Body of pancreas (tissue), 4 donors: ENCODE measurements around the gene VAV1. TPM values are rescaled to one million over a fixed set of nuclear protein-coding genes. Genes with fewer than 3 reads are reported as not detected.
"Not testable (repeated sequence)": the region's sequence is repeated elsewhere in the genome, so short reads cannot be mapped to it uniquely, and the experiment has no call there.

Experiments used
- ATAC-seq: fragments of 150-250 bp; one replicate; pipeline ENCODE4 v1.9.1; 2016
- DNase-seq, 4 donors: peaks; one replicate each; pipeline ENCODE4 v3.0.0-alpha.2; 2019
- H3K27ac ChIP-seq, 4 donors: fragments of 200-600 bp; sonication (generic); 1 replicate in 3 of 4; 2 replicates in 1 of 4; pipeline versions ENCODE4 v1.5.1 to v1.6.1; 2016 to 2019; ENCODE audit warnings: mild to moderate bottlenecking in 1 of 4, mixed read lengths in 1 of 4, moderate library complexity in 1 of 4
- H3K27me3 ChIP-seq, 2 donors: fragments of 200-600 bp; sonication (generic); one replicate each; pipeline ENCODE4 v1.6.0; 2016; ENCODE audit warnings: mild to moderate bottlenecking in 1 of 2
- H3K36me3 ChIP-seq, 2 donors: fragments of 200-600 bp; sonication (generic); replicated peaks in 1 of 2; 2 replicates each; pipeline ENCODE4 v1.5.1; 2016; ENCODE audit warnings: low read depth in 2 of 2; ENCODE audit not compliant: insufficient read depth in 1 of 2
- H3K4me1 ChIP-seq: fragments of 200-600 bp; sonication (generic); one replicate; pipeline ENCODE4 v1.6.0; 2016
- H3K4me3 ChIP-seq, 2 donors: fragments of 200-600 bp; sonication (generic); 1 replicate in 1 of 2; 2 replicates in 1 of 2; pipeline ENCODE4 v1.5.1; 2016 to 2019
- H3K9me3 ChIP-seq, 3 donors: fragments of 200-600 bp; sonication (generic); 1 replicate in 2 of 3; 2 replicates in 1 of 3; pipeline ENCODE4 v1.5.1; 2016
- POLR2A ChIP-seq, 3 donors: fragments of 450-650 bp; IDR thresholded peaks; one replicate each; pipeline ENCODE4 v1.6.1; 2016; ENCODE audit warnings: antibody characterized with exemption in 3 of 3, mild to moderate bottlenecking in 2 of 3
- WGBS, 2 donors: methylation state at CpG; one replicate each; pipeline ENCODE4 v1.1.5; 2017; 5-methylcytosine and 5-hydroxymethylcytosine counted together
- intact Hi-C: fragments of 100-400 bp; cut with DNase I; formaldehyde crosslinking; loops from one replicate; pipeline ENCODE4 v1.15.1; 2023
- total RNA-seq, 2 donors: library from RNA; depleted of rRNA; stranded (reverse); fragments of >200 nt; gene quantifications; one replicate each; pipeline ENCODE4 v1.1.0, GENCODE V29; 2016
- TF ChIP-seq, protein P1 (sequence below), 7 experiments: fragments of 450-650 bp in 4 of 7; fragments of 200-600 bp in 3 of 7; sonication (generic) in 3 of 7; IDR thresholded peaks; one replicate each; pipeline ENCODE4 v1.5.1; 2016 to 2019; ENCODE audit warnings: antibody characterized with exemption in 7 of 7

The VAV1 gene
- total RNA-seq, 2 donors from 2014 or later = 1.3 to 5.6 TPM

GRCh38 chr19:6828698-6829633 lies 56.5 kb downstream of the VAV1 start:
- Histone ChIP-seq H3K4me1 (no peaks in the 10 kb centered on the region), H3K9me3 (no peaks in the 10 kb centered on the region), H3K27me3 (no peaks in the 10 kb centered on the region), H3K36me3 (no peaks in the 10 kb centered on the region), H3K4me3 (no peak overlapping the region), H3K27ac (no peak overlapping the region)
- peak; percentile 18 for ATAC-seq
- WGBS, 2 donors = 62 to 64% methylated on average over 9 to 18 of the region's 18 CpGs
- intact Hi-C loops = no loop called here
- no peak for TF ChIP-seq POLR2A (IDR thresholded peaks at IDR 0.05)
- TF ChIP-seq, protein P1, sequence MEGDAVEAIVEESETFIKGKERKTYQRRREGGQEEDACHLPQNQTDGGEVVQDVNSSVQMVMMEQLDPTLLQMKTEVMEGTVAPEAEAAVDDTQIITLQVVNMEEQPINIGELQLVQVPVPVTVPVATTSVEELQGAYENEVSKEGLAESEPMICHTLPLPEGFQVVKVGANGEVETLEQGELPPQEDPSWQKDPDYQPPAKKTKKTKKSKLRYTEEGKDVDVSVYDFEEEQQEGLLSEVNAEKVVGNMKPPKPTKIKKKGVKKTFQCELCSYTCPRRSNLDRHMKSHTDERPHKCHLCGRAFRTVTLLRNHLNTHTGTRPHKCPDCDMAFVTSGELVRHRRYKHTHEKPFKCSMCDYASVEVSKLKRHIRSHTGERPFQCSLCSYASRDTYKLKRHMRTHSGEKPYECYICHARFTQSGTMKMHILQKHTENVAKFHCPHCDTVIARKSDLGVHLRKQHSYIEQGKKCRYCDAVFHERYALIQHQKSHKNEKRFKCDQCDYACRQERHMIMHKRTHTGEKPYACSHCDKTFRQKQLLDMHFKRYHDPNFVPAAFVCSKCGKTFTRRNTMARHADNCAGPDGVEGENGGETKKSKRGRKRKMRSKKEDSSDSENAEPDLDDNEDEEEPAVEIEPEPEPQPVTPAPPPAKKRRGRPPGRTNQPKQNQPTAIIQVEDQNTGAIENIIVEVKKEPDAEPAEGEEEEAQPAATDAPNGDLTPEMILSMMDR (IDR thresholded peaks at IDR 0.05) = no peak
- DNase-seq = peak in 1 of 4 donors; percentile 7

DNA sequence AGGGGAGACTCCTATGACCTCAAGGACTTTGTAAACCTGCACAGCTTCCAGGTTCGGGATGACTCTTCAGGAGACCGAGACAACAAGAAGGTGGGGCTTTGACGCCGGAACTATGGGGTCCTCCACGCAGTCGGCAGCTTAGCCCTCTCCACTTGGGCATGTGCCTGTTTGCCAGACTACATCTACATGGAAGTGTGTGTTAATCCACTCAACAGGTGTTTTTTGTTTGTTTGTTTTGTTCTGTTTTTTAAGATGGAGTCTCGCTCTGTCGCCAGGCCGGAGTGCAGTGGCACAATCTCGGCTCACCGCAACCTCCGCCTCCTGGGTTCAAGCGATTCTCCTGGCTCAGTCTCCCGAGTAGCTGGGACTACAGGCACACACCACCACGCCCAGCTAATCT lies 57.3 kb downstream of the VAV1 start:
- H3K27me3 ChIP-seq, intact Hi-C loops, H3K4me1 ChIP-seq, H3K4me3 ChIP-seq, H3K27ac ChIP-seq, H3K36me3 ChIP-seq, ATAC-seq, DNase-seq, H3K9me3 ChIP-seq: not testable (repeated sequence)
- 79% methylated on average over 15 of the region's 15 CpGs for WGBS, 2 donors

GRCh38 chr19:6831084-6831483 lies 58.6 kb downstream of the VAV1 start:
- H3K36me3 ChIP-seq, H3K9me3 ChIP-seq, ATAC-seq, DNase-seq, H3K4me1 ChIP-seq, intact Hi-C loops, H3K27ac ChIP-seq, H3K27me3 ChIP-seq, H3K4me3 ChIP-seq: not testable (repeated sequence)
- WGBS, 2 donors = 58 to 59% methylated on average over 9 of the region's 9 CpGs

DNA sequence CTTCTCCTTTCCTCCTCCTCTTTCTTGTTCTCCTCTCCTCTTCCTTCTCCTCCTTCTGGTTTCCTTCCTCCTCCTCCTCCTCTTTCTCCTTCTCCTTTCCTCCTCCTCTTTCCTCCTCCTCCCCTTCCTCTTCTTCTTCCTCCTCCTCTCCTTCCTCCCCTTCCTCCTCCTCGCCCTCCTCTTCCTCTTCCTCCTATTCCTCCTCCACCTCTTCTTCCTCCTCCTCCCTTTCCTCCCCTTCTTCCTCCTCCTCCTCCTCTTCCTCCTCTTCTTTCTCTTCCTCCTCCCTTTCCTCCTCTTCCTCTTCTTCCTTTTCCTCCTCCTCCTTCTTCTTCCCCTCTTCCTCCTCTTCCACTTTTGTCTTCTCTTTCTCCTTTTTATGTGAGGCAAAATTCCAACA lies 59.9 kb downstream of the VAV1 start:
- Histone ChIP-seq H3K27ac (no peak overlapping the region), H3K4me1 (no peaks in the 10 kb centered on the region), H3K27me3 (no peaks in the 10 kb centered on the region), H3K9me3 (no peaks in the 10 kb centered on the region), H3K36me3 (no peaks in the 10 kb centered on the region), H3K4me3 (no peak overlapping the region)
- ATAC-seq (no peak), DNase-seq (no peak)
- TF ChIP-seq, protein P1 (IDR thresholded peaks at IDR 0.05) = no peak
- TF ChIP-seq POLR2A (IDR thresholded peaks at IDR 0.05) = no peak
- WGBS, 2 donors = 57 to 58% methylated on average over 1 of the region's 1 CpG
- intact Hi-C loops = no loop called here

DNA sequence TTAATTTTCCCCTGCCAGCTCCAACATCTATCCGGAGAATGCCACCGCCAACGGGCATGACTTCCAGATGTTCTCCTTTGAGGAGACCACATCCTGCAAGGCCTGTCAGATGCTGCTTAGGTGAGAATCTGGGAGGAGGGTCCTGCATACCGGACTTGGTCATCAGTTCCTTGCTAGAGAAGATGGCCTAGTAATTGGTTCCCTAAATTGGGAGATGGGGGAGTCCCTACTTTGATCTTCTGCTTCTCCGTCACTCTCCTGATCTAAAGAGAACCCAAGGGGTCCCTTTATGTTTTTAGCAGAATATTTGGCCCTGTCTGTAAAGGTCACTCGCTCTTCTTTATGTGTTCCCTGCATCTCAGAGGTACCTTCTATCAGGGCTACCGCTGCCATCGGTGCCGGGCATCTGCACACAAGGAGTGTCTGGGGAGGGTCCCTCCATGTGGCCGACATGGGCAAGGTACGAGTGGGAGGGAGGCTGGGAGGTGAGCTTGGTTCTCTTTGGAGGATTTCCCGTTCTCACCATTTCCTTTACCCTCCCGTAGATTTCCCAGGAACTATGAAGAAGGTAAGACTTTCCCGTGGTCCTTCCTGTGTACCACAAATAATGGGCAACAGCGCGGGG lies 60.8 kb downstream of the VAV1 start:
- ATAC-seq (no peak), DNase-seq (no peak)
- no peak overlapping the region for H3K4me3 ChIP-seq
- TF ChIP-seq POLR2A (IDR thresholded peaks at IDR 0.05) = no peak
- TF ChIP-seq, protein P1 (IDR thresholded peaks at IDR 0.05) = no peak
- no peaks in the 10 kb centered on the region for H3K27me3 ChIP-seq
- 71 to 81% methylated on average over 13 to 16 of the region's 16 CpGs for WGBS, 2 donors
- no peaks in the 10 kb centered on the region for H3K9me3 ChIP-seq
- H3K36me3 ChIP-seq = no peaks in the 10 kb centered on the region
- no peak overlapping the region for H3K27ac ChIP-seq
- intact Hi-C loops = no loop called here
- H3K4me1 ChIP-seq = no peaks in the 10 kb centered on the region
